ENCODE results near the gene HNF4A.

HNF4A gene

GRCh38 chr20:44450903-44451450 is 95.5 kb downstream of the HNF4A start:
- no peaks in the 10 kb centered on the region for H3K9me3 ChIP-seq (ENCODE audit: control insufficient read depth, low read length)
- H3K36me3 ChIP-seq (ENCODE audit: control insufficient read depth, insufficient read depth, low read length), result no peaks in the 10 kb centered on the region
- no peaks in the 10 kb centered on the region for H3K4me1 ChIP-seq (ENCODE audit: control insufficient read depth, insufficient read depth, low read length, poor library complexity, severe bottlenecking)
- DNase-seq, result no peak
- H3K27me3 ChIP-seq (replicated peaks; ENCODE audit: control insufficient read depth, insufficient read depth, low read length, poor library complexity, severe bottlenecking), result no peaks in the 10 kb centered on the region
- H3K27ac ChIP-seq (ENCODE audit: insufficient read depth, low read length, poor library complexity, severe bottlenecking), result no peak overlapping the region
- H3K4me3 ChIP-seq (ENCODE audit: insufficient read depth, low read depth, low read length, poor library complexity, severe bottlenecking), result no peak overlapping the region

GRCh38 chr20:44454306-44454963 is 98.9 kb downstream of the HNF4A start:
- Histone ChIP-seq H3K27me3 (replicated peaks; ENCODE audit: control insufficient read depth, insufficient read depth, low read length, poor library complexity, severe bottlenecking) (no peaks in the 10 kb centered on the region), H3K4me1 (ENCODE audit: control insufficient read depth, insufficient read depth, low read length, poor library complexity, severe bottlenecking) (no peaks in the 10 kb centered on the region), H3K27ac (ENCODE audit: insufficient read depth, low read length, poor library complexity, severe bottlenecking) (no peak overlapping the region), H3K9me3 (ENCODE audit: control insufficient read depth, low read length) (no peaks in the 10 kb centered on the region), H3K36me3 (ENCODE audit: control insufficient read depth, insufficient read depth, low read length) (no peaks in the 10 kb centered on the region), H3K4me3 (ENCODE audit: insufficient read depth, low read depth, low read length, poor library complexity, severe bottlenecking) (no peak overlapping the region)
- DNase-seq, result no peak

- no peak overlapping the region for H3K27ac ChIP-seq (ENCODE audit: insufficient read depth, low read length, poor library complexity, severe bottlenecking)
- no peaks in the 10 kb centered on the region for H3K9me3 ChIP-seq (ENCODE audit: control insufficient read depth, low read length)
- H3K36me3 ChIP-seq (ENCODE audit: control insufficient read depth, insufficient read depth, low read length), result no peaks in the 10 kb centered on the region
- DNase-seq, result no peak
- H3K4me1 ChIP-seq (ENCODE audit: control insufficient read depth, insufficient read depth, low read length, poor library complexity, severe bottlenecking), result no peaks in the 10 kb centered on the region
- no peak overlapping the region for H3K4me3 ChIP-seq (ENCODE audit: insufficient read depth, low read depth, low read length, poor library complexity, severe bottlenecking)
- H3K27me3 ChIP-seq (replicated peaks; ENCODE audit: control insufficient read depth, insufficient read depth, low read length, poor library complexity, severe bottlenecking), result no peaks in the 10 kb centered on the region
Measured at GRCh38 chr20:44455126-44455525, 99.6 kb downstream of the HNF4A start.

GRCh38 chr20:44456611-44457010 is 101.1 kb downstream of the HNF4A start:
- no peaks in the 10 kb centered on the region for H3K27me3 ChIP-seq (replicated peaks; ENCODE audit: control insufficient read depth, insufficient read depth, low read length, poor library complexity, severe bottlenecking)
- no peak overlapping the region for H3K4me3 ChIP-seq (ENCODE audit: insufficient read depth, low read depth, low read length, poor library complexity, severe bottlenecking)
- H3K9me3 ChIP-seq (ENCODE audit: control insufficient read depth, low read length), result no peaks in the 10 kb centered on the region
- no peak for DNase-seq
- H3K27ac ChIP-seq (ENCODE audit: insufficient read depth, low read length, poor library complexity, severe bottlenecking), result no peak overlapping the region
- no peaks in the 10 kb centered on the region for H3K36me3 ChIP-seq (ENCODE audit: control insufficient read depth, insufficient read depth, low read length)
- no peaks in the 10 kb centered on the region for H3K4me1 ChIP-seq (ENCODE audit: control insufficient read depth, insufficient read depth, low read length, poor library complexity, severe bottlenecking)

GRCh38 chr20:44457016-44457415 is 101.5 kb downstream of the HNF4A start:
- no peaks in the 10 kb centered on the region for H3K27me3 ChIP-seq (replicated peaks; ENCODE audit: control insufficient read depth, insufficient read depth, low read length, poor library complexity, severe bottlenecking)
- H3K36me3 ChIP-seq (ENCODE audit: control insufficient read depth, insufficient read depth, low read length), result no peaks in the 10 kb centered on the region
- H3K9me3 ChIP-seq (ENCODE audit: control insufficient read depth, low read length), result no peaks in the 10 kb centered on the region
- no peak for DNase-seq
- H3K4me3 ChIP-seq (ENCODE audit: insufficient read depth, low read depth, low read length, poor library complexity, severe bottlenecking), result no peak overlapping the region
- H3K4me1 ChIP-seq (ENCODE audit: control insufficient read depth, insufficient read depth, low read length, poor library complexity, severe bottlenecking), result no peaks in the 10 kb centered on the region
- no peak overlapping the region for H3K27ac ChIP-seq (ENCODE audit: insufficient read depth, low read length, poor library complexity, severe bottlenecking)

- Histone ChIP-seq H3K4me1 (ENCODE audit: control insufficient read depth, insufficient read depth, low read length, poor library complexity, severe bottlenecking) (no peaks in the 10 kb centered on the region), H3K9me3 (ENCODE audit: control insufficient read depth, low read length) (no peaks in the 10 kb centered on the region), H3K27ac (ENCODE audit: insufficient read depth, low read length, poor library complexity, severe bottlenecking) (no peak overlapping the region), H3K4me3 (ENCODE audit: insufficient read depth, low read depth, low read length, poor library complexity, severe bottlenecking) (no peak overlapping the region), H3K27me3 (replicated peaks; ENCODE audit: control insufficient read depth, insufficient read depth, low read length, poor library complexity, severe bottlenecking) (no peaks in the 10 kb centered on the region), H3K36me3 (ENCODE audit: control insufficient read depth, insufficient read depth, low read length) (no peaks in the 10 kb centered on the region)
- DNase-seq, result no peak
Measured at GRCh38 chr20:44459271-44459670, 103.8 kb downstream of the HNF4A start.

GRCh38 chr20:44460795-44461141 is 105.3 kb downstream of the HNF4A start:
- no peak overlapping the region for H3K4me3 ChIP-seq (ENCODE audit: insufficient read depth, low read depth, low read length, poor library complexity, severe bottlenecking)
- H3K36me3 ChIP-seq (ENCODE audit: control insufficient read depth, insufficient read depth, low read length), result no peaks in the 10 kb centered on the region
- DNase-seq, result no peak
- H3K9me3 ChIP-seq (ENCODE audit: control insufficient read depth, low read length), result no peaks in the 10 kb centered on the region
- H3K27ac ChIP-seq (ENCODE audit: insufficient read depth, low read length, poor library complexity, severe bottlenecking), result no peak overlapping the region
- H3K4me1 ChIP-seq (ENCODE audit: control insufficient read depth, insufficient read depth, low read length, poor library complexity, severe bottlenecking), result no peaks in the 10 kb centered on the region
- no peaks in the 10 kb centered on the region for H3K27me3 ChIP-seq (replicated peaks; ENCODE audit: control insufficient read depth, insufficient read depth, low read length, poor library complexity, severe bottlenecking)

- Histone ChIP-seq H3K27me3 (replicated peaks; ENCODE audit: control insufficient read depth, insufficient read depth, low read length, poor library complexity, severe bottlenecking) (no peaks in the 10 kb centered on the region), H3K9me3 (ENCODE audit: control insufficient read depth, low read length) (no peaks in the 10 kb centered on the region), H3K4me1 (ENCODE audit: control insufficient read depth, insufficient read depth, low read length, poor library complexity, severe bottlenecking) (no peaks in the 10 kb centered on the region), H3K27ac (ENCODE audit: insufficient read depth, low read length, poor library complexity, severe bottlenecking) (no peak overlapping the region), H3K4me3 (ENCODE audit: insufficient read depth, low read depth, low read length, poor library complexity, severe bottlenecking) (no peak overlapping the region), H3K36me3 (ENCODE audit: control insufficient read depth, insufficient read depth, low read length) (no peaks in the 10 kb centered on the region)
- DNase-seq, result no peak
Measured at GRCh38 chr20:44461142-44461802, 105.8 kb downstream of the HNF4A start.

GRCh38 chr20:44461803-44462174 is 106.3 kb downstream of the HNF4A start:
- Histone ChIP-seq H3K27me3 (replicated peaks; ENCODE audit: control insufficient read depth, insufficient read depth, low read length, poor library complexity, severe bottlenecking) (no peaks in the 10 kb centered on the region), H3K36me3 (ENCODE audit: control insufficient read depth, insufficient read depth, low read length) (no peaks in the 10 kb centered on the region), H3K4me1 (ENCODE audit: control insufficient read depth, insufficient read depth, low read length, poor library complexity, severe bottlenecking) (no peaks in the 10 kb centered on the region), H3K4me3 (ENCODE audit: insufficient read depth, low read depth, low read length, poor library complexity, severe bottlenecking) (no peak overlapping the region), H3K27ac (ENCODE audit: insufficient read depth, low read length, poor library complexity, severe bottlenecking) (no peak overlapping the region), H3K9me3 (ENCODE audit: control insufficient read depth, low read length) (no peaks in the 10 kb centered on the region)
- no peak for DNase-seq

GRCh38 chr20:44463466-44463865 is 108.0 kb downstream of the HNF4A start:
- Histone ChIP-seq H3K36me3 (ENCODE audit: control insufficient read depth, insufficient read depth, low read length) (no peaks in the 10 kb centered on the region), H3K4me3 (ENCODE audit: insufficient read depth, low read depth, low read length, poor library complexity, severe bottlenecking) (no peak overlapping the region), H3K27ac (ENCODE audit: insufficient read depth, low read length, poor library complexity, severe bottlenecking) (no peak overlapping the region), H3K27me3 (replicated peaks; ENCODE audit: control insufficient read depth, insufficient read depth, low read length, poor library complexity, severe bottlenecking) (no peaks in the 10 kb centered on the region), H3K4me1 (ENCODE audit: control insufficient read depth, insufficient read depth, low read length, poor library complexity, severe bottlenecking) (no peaks in the 10 kb centered on the region), H3K9me3 (ENCODE audit: control insufficient read depth, low read length) (no peaks in the 10 kb centered on the region)
- no peak for DNase-seq

All from effector memory CD4-positive, alpha-beta T cell (primary cell).